GM12874 (cell line): ENCODE measurements around the gene HOXC13.

Experiments used
- CTCF ChIP-seq: IDR thresholded peaks from 2 replicates; pipeline ENCODE4 v1.5.1; 2011; ENCODE audit warnings: low read depth, mild to moderate bottlenecking, control low read depth, low read length, moderate library complexity; ENCODE audit not compliant: insufficient read depth

The HOXC13 gene

GRCh38 chr12:53970451-53970850 lies 31.8 kb downstream of the HOXC13 start:
- no peak for TF ChIP-seq CTCF

- TF ChIP-seq CTCF, result no peak
Measured at GRCh38 chr12:53971129-53971528, 32.5 kb downstream of the HOXC13 start.

- no peak for TF ChIP-seq CTCF
Measured at GRCh38 chr12:53971686-53972085, 33.1 kb downstream of the HOXC13 start.

- TF ChIP-seq CTCF, result no peak
Measured at GRCh38 chr12:53972152-53972702, 33.6 kb downstream of the HOXC13 start.

GRCh38 chr12:53972722-53973235 lies 34.1 kb downstream of the HOXC13 start, which contains the start of gene HOXC11:
Gene HOXC11 (plus strand): TSS chr12:53973126. CDS start chr12:53973242, 116 bp downstream.
- no peak for TF ChIP-seq CTCF

GRCh38 chr12:53973236-53974042 lies 34.8 kb downstream of the HOXC13 start:
- TF ChIP-seq CTCF, result no peak
